NCI-H748 (cell line): ENCODE measurements around the gene KCNQ1.

ENCODE experiments used
- DNase-seq: peaks from one replicate; lab custom pipeline; 2025; ENCODE audit not compliant: unreplicated experiment; lab: John Stamatoyannopoulos, UW

Gene KCNQ1

GRCh38 chr11:2846056-2846455 lies 401.2 kb downstream of the KCNQ1 start:
- DNase-seq, result no peak

- DNase-seq, result no peak
Measured at GRCh38 chr11:2846470-2846869, 401.7 kb downstream of the KCNQ1 start.

GRCh38 chr11:2847561-2847960 lies 402.8 kb downstream of the KCNQ1 start:
- DNase-seq, result no peak

- DNase-seq, result no peak
Measured at GRCh38 chr11:2848497-2848896, 403.7 kb downstream of the KCNQ1 start.

GRCh38 chr11:2849994-2850770 lies 405.4 kb downstream of the KCNQ1 start:
- DNase-seq, result no peak

GRCh38 chr11:2853401-2853800 lies 408.6 kb downstream of the KCNQ1 start:
- DNase-seq, result no peak

GRCh38 chr11:2853997-2854560 lies 409.3 kb downstream of the KCNQ1 start:
- DNase-seq, result no peak

GRCh38 chr11:2855162-2855561 lies 410.4 kb downstream of the KCNQ1 start:
- no peak for DNase-seq

- DNase-seq, result no peak
Measured at GRCh38 chr11:2857276-2857675, 412.5 kb downstream of the KCNQ1 start.

GRCh38 chr11:2857918-2858317 lies 413.1 kb downstream of the KCNQ1 start:
- DNase-seq, result no peak

- DNase-seq, result no peak
Measured at GRCh38 chr11:2858995-2859698, 414.3 kb downstream of the KCNQ1 start.

- DNase-seq, result no peak
Measured at GRCh38 chr11:2859699-2860037, 414.9 kb downstream of the KCNQ1 start.

- DNase-seq, result no peak
Measured at GRCh38 chr11:2860636-2861035, 415.8 kb downstream of the KCNQ1 start.

- peak; percentile 51 for DNase-seq
Measured at GRCh38 chr11:2862395-2863275, 417.8 kb downstream of the KCNQ1 start.

GRCh38 chr11:2863276-2863618 lies 418.4 kb downstream of the KCNQ1 start:
- DNase-seq, result no peak

- no peak for DNase-seq
Measured at GRCh38 chr11:2864901-2865300, 420.1 kb downstream of the KCNQ1 start.

- no peak for DNase-seq
Measured at GRCh38 chr11:2865922-2866577, 421.2 kb downstream of the KCNQ1 start.

- no peak for DNase-seq
Measured at GRCh38 chr11:2867142-2867541, 422.3 kb downstream of the KCNQ1 start.

- peak; percentile 23 for DNase-seq
Measured at GRCh38 chr11:2867722-2868505, 423.1 kb downstream of the KCNQ1 start.

GRCh38 chr11:2868506-2869133 lies 423.8 kb downstream of the KCNQ1 start:
- DNase-seq, result no peak
